ENCODE results near the gene CCDC88C.
"Not testable (repeated sequence)": the region's sequence is repeated elsewhere in the genome, so short reads cannot be mapped to it uniquely, and the experiment has no call there.

The CCDC88C gene

DNA sequence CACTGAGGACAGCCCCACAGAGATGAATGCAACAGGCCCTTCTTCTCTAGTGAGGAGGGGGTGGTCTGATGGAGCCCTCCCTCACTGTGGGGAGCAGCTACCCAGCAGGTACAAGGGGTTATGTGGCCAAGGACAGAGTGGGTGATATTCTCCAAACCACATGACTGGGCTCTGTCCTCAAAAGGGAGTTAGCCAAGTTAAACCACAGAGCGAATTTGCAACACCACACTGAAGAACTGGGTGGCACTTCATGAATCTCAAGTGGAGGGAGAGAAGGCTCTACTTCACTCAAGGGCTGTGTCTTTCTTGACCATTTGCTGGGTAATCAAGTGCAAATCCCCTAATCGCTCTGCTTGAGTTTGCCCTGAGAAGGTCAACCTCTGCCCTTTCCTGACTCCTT is 185.6 kb downstream of the CCDC88C start:
- Histone ChIP-seq H3K4me3 (ENCODE audit: low read length) (no peak overlapping the region), H3K4me1 (ENCODE audit: control insufficient read depth, low read depth, low read length) (peaks cover 13% of the 10 kb centered on the region), H3K9ac (ENCODE audit: low read length) (no peak overlapping the region), H3K36me3 (ENCODE audit: control insufficient read depth, low read depth, low read length) (no peaks in the 10 kb centered on the region), H3K27me3 (ENCODE audit: control insufficient read depth, insufficient read depth, low read length) (no peaks in the 10 kb centered on the region), H3K9me3 (ENCODE audit: control insufficient read depth, low read depth, low read length) (no peaks in the 10 kb centered on the region), H3K27ac (ENCODE audit: low read length) (no peak overlapping the region)

DNA sequence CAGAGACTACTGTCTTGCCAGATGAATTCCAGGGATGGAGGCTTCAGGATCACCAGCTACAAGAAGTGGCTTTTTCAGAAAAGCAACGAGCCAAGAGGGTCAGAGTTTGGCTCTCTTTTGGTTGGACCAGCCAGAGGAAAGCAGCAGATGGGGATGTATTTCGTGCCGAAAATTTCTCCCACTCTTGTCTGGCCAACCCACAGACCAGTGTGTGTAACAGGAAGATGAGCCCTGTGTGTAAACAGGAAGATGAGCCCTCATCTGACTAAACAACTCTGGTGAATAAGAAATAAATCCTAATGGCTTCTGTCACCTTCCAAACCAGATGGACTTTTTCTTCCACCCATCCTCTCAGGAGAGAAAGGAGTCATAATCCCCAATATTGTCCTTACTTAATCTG is 186.2 kb downstream of the CCDC88C start:
- no peak overlapping the region for H3K9ac ChIP-seq (ENCODE audit: low read length)
- H3K27ac ChIP-seq (ENCODE audit: low read length): no peak overlapping the region

DNA sequence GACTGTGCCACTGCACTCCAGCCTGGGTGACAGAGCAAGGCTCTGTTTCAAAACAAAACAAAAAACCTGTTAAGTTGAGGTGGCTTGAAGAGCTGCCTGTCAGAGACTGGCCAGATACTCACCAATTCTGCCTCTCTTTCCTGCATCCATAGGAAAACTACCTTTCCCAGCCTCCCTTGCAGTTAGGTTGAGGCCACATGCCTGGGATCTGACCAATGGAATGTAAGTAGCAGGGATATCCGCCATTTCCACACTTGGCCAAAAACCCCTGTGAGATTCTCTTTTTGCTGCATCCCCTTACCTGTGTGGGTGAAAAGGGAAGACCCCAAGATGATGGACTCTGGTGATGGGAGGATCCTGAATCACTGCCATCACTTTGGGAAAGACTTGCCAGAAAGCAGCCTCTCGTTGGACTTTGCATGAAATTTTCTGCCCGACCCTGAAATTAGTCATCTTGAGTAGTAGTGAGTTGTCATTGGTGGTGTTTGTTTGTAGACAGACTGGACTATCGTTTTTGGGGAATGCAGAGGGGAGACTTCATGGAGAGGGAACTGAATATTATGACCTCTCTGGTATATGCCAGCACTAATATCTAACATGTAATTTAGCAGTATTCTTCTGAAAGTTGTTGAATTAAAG is 187.1 kb downstream of the CCDC88C start:
- no peak overlapping the region for H3K4me3 ChIP-seq (ENCODE audit: low read length)
- no peaks in the 10 kb centered on the region for H3K36me3 ChIP-seq (ENCODE audit: control insufficient read depth, low read depth, low read length)
- no peaks in the 10 kb centered on the region for H3K9me3 ChIP-seq (ENCODE audit: control insufficient read depth, low read depth, low read length)
- H3K27me3 ChIP-seq (ENCODE audit: control insufficient read depth, insufficient read depth, low read length): no peaks in the 10 kb centered on the region
- no peak overlapping the region for H3K9ac ChIP-seq (ENCODE audit: low read length)
- H3K27ac ChIP-seq (ENCODE audit: low read length): no peak overlapping the region
- H3K4me1 ChIP-seq (ENCODE audit: control insufficient read depth, low read depth, low read length): peaks cover 13% of the 10 kb centered on the region

More for the DNA sequence above, 186.2 kb downstream of the CCDC88C start:
- Histone ChIP-seq H3K27me3 (ENCODE audit: control insufficient read depth, insufficient read depth, low read length) (no peaks in the 10 kb centered on the region), H3K36me3 (ENCODE audit: control insufficient read depth, low read depth, low read length) (no peaks in the 10 kb centered on the region), H3K4me3 (ENCODE audit: low read length) (no peak overlapping the region), H3K4me1 (ENCODE audit: control insufficient read depth, low read depth, low read length) (peaks cover 13% of the 10 kb centered on the region), H3K9me3 (ENCODE audit: control insufficient read depth, low read depth, low read length) (no peaks in the 10 kb centered on the region)

DNA sequence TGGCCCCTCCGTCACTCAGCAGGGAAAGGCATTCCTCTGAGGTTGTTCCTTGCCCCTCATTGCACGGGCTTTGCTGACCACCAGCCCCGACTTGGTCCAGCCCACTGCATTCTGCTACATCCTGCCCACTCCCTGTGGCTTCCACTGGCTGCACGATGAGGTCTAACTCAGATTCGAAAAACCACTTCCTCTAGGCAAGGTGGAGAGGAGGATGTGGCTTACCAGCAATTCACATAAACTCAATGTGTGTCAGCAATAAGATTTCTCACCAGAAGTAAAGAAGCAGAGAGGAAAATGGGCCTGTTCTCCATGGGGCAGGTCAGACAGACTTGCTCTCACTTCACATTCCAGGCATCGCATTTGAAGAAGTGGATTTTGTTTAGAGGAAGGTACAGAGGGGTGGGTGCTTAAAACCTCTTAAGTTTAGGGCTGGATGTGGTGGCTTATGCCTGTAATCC is 187.8 kb downstream of the CCDC88C start:
- H3K9ac ChIP-seq (ENCODE audit: low read length): no peak overlapping the region
- no peaks in the 10 kb centered on the region for H3K27me3 ChIP-seq (ENCODE audit: control insufficient read depth, insufficient read depth, low read length)
- H3K4me3 ChIP-seq (ENCODE audit: low read length): no peak overlapping the region
- no peak overlapping the region for H3K27ac ChIP-seq (ENCODE audit: low read length)
- H3K4me1 ChIP-seq (ENCODE audit: control insufficient read depth, low read depth, low read length): peaks cover 13% of the 10 kb centered on the region
- H3K36me3 ChIP-seq (ENCODE audit: control insufficient read depth, low read depth, low read length): no peaks in the 10 kb centered on the region
- no peaks in the 10 kb centered on the region for H3K9me3 ChIP-seq (ENCODE audit: control insufficient read depth, low read depth, low read length)

DNA sequence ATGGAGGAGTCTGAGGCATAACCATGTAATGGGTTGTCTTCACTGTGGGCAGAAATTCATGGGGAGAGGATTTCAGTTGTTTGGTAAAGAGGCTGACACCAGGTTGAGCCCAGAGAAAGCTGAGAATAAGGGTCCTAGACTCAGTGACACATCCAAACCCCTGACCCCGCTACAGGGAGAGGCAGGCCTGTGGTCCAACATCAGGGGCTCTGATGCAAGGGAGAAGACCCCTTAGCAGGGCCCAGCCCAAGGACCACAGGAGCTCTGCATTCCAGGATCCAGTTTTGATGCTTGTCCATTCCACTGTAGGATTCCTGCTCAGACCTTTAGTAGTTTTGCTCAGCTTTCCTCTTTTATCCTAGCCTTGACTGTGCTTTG is 188.6 kb downstream of the CCDC88C start:
- no peaks in the 10 kb centered on the region for H3K36me3 ChIP-seq (ENCODE audit: control insufficient read depth, low read depth, low read length)
- no peak overlapping the region for H3K27ac ChIP-seq (ENCODE audit: low read length)
- H3K4me3 ChIP-seq (ENCODE audit: low read length): no peak overlapping the region
- no peaks in the 10 kb centered on the region for H3K27me3 ChIP-seq (ENCODE audit: control insufficient read depth, insufficient read depth, low read length)
- H3K9me3 ChIP-seq (ENCODE audit: control insufficient read depth, low read depth, low read length): no peaks in the 10 kb centered on the region
- H3K4me1 ChIP-seq (ENCODE audit: control insufficient read depth, low read depth, low read length): peaks cover 13% of the 10 kb centered on the region
- no peak overlapping the region for H3K9ac ChIP-seq (ENCODE audit: low read length)

DNA sequence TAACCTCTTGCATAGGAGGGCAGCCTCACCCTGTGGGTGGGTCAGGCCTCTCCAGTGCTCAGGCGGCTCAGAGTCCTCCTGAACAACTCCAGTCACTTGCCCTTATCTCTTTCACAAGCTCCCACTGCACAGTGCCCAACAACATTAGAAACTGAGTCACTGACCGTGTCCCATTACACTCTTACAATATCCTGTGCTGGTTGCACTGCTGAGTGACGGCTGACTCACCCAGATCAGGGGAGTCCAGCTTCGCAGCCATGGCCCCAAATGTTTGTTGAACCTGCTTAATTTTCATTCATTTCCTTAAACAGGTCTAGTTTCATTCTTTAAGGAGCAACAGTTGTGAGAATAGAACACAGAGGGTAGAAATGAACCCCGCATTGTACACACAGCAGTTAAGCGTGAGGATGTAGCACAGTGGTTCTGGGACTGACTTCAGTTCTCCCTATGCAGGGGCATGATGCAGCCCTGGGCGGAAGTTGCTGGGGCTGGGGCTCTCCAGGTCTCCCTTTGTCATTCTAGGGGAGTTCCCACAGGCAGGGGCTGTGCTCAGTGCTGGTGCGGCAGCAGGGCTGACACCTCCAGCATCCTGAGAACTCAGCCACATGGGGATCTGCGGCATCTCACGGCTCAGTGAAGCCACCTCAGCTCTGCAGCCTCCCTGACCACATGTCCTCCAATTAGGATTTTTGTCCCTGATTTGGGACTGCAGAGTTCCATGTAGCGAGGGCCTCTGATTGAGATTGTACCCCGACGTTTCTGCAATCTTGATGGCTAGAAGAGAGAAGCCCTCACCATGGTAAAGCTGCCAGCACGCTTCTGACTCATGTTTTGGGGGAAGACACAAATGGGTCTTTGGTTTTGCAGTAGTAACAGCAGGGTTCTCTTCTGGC is 189.3 kb downstream of the CCDC88C start:
- peaks cover 13% of the 10 kb centered on the region for H3K4me1 ChIP-seq (ENCODE audit: control insufficient read depth, low read depth, low read length)
- no peaks in the 10 kb centered on the region for H3K36me3 ChIP-seq (ENCODE audit: control insufficient read depth, low read depth, low read length)
- no peak overlapping the region for H3K27ac ChIP-seq (ENCODE audit: low read length)
- H3K27me3 ChIP-seq (ENCODE audit: control insufficient read depth, insufficient read depth, low read length): no peaks in the 10 kb centered on the region
- no peak overlapping the region for H3K4me3 ChIP-seq (ENCODE audit: low read length)
- H3K9me3 ChIP-seq (ENCODE audit: control insufficient read depth, low read depth, low read length): no peaks in the 10 kb centered on the region
- H3K9ac ChIP-seq (ENCODE audit: low read length): no peak overlapping the region

DNA sequence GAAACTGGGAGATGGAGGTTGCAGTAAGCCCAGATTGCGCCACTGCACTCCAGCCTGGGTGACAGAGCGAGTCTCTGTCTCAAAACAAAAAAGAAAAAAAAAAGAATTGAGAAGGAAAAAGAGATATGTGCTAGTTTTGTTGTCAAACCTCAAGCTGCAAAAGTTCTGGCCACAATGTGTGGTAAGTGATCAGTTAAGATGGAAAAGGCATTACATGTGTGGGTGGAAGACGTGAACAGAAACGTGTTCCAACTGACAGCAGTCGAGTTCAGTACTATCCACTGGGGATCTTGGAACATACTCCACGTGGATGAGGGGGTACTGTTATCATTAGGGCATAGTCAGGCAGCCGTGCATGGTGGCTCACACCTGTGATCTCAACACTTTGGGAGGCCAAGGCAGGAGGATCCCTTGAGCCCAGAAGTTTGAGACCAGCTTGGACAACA is 190.4 kb downstream of the CCDC88C start:
- Histone ChIP-seq H3K4me3 (ENCODE audit: low read length) (no peak overlapping the region), H3K27me3 (ENCODE audit: control insufficient read depth, insufficient read depth, low read length) (no peaks in the 10 kb centered on the region), H3K36me3 (ENCODE audit: control insufficient read depth, low read depth, low read length) (no peaks in the 10 kb centered on the region), H3K9ac (ENCODE audit: low read length) (no peak overlapping the region), H3K4me1 (ENCODE audit: control insufficient read depth, low read depth, low read length) (peaks cover 13% of the 10 kb centered on the region), H3K27ac (ENCODE audit: low read length) (no peak overlapping the region), H3K9me3 (ENCODE audit: control insufficient read depth, low read depth, low read length) (no peaks in the 10 kb centered on the region)

DNA sequence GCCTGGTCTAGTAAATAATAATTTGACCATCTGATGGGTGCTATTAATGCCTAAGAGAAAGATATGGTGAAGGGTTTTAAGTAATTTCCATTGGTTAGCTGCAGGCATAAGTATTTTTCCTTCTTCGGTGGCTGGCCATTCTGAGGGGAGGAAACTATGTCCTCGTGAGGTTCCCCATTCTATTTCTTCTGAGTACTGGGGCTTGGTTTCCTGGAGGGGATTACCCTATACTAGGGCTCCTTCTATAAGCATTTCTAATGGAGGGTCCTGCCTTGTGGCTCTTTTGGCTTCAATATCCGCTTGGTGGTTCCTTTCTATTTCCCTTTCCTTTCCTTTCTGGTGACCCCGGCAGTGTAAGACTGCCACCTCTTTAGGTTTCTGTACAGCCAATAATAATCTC is 191.3 kb downstream of the CCDC88C start:
- not testable (repeated sequence) for H3K36me3 ChIP-seq (ENCODE audit: control insufficient read depth, low read depth, low read length); H3K4me3 ChIP-seq (ENCODE audit: low read length); H3K27me3 ChIP-seq (ENCODE audit: control insufficient read depth, insufficient read depth, low read length); H3K9ac ChIP-seq (ENCODE audit: low read length); H3K9me3 ChIP-seq (ENCODE audit: control insufficient read depth, low read depth, low read length); H3K27ac ChIP-seq (ENCODE audit: low read length)
- peaks cover 13% of the 10 kb centered on the region for H3K4me1 ChIP-seq (ENCODE audit: control insufficient read depth, low read depth, low read length)

DNA sequence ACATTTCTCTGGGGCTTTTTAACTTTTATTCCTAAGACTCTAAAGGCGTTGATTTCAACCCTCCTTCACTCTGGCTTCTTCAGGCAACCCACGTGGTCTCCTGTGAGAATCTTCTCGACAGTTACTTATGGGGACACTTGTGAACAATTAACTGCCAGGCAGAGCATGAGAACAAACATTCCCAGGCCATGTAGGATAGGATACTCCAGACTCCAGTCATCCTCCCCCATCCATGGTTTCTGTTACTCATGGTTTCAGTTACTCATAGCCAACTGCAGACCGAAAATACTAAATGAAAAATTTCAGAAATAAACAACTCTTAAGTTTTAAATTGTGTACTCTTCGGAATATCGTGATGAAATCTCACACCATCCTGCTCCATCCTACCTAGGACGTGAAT is 192.6 kb downstream of the CCDC88C start:
- peaks cover 13% of the 10 kb centered on the region for H3K4me1 ChIP-seq (ENCODE audit: control insufficient read depth, low read depth, low read length)
- H3K9ac ChIP-seq (ENCODE audit: low read length): no peak overlapping the region
- no peaks in the 10 kb centered on the region for H3K36me3 ChIP-seq (ENCODE audit: control insufficient read depth, low read depth, low read length)
- H3K4me3 ChIP-seq (ENCODE audit: low read length): no peak overlapping the region
- no peaks in the 10 kb centered on the region for H3K9me3 ChIP-seq (ENCODE audit: control insufficient read depth, low read depth, low read length)
- no peak overlapping the region for H3K27ac ChIP-seq (ENCODE audit: low read length)
- no peaks in the 10 kb centered on the region for H3K27me3 ChIP-seq (ENCODE audit: control insufficient read depth, insufficient read depth, low read length)

DNA sequence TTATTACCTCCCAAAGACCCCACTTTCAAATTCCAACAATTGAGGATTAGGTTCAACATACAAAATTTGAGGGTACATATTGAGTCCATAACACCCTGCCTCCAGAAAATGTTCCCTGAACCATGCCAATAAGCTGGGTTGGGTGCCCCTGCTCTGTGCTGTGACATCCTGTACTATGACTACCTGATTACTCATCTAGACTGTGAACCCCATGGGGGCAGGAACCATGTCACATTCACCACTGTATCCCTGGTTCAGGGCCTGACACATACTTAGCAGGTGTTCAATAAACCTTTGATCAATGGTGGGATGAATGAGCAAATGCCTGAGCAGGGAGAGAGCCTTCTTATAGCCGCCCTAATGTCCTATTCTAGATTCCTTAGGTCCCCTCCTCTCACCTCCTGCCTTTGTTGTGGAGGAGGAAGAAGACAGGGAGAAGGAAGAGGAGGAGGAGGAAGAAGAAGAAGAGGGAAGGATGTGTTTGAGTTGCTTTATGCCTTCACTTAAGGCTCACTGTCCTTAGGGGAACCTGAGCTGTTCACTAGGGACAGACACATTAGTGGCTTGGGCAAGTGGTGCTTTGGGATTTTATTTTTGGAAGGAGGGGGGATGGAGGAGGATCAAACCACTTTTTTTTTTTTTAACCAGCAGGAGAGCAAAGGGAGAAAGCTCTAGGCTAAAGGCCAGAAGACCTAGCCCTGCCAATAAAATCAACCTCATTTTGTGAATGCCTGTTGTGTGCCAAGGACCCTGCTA is 194.4 kb downstream of the CCDC88C start:
- Histone ChIP-seq H3K9me3 (ENCODE audit: control insufficient read depth, low read depth, low read length) (no peaks in the 10 kb centered on the region), H3K27me3 (ENCODE audit: control insufficient read depth, insufficient read depth, low read length) (no peaks in the 10 kb centered on the region), H3K4me3 (ENCODE audit: low read length) (no peak overlapping the region), H3K4me1 (ENCODE audit: control insufficient read depth, low read depth, low read length) (peaks cover 4% of the 10 kb centered on the region), H3K27ac (ENCODE audit: low read length) (no peak overlapping the region), H3K36me3 (ENCODE audit: control insufficient read depth, low read depth, low read length) (no peaks in the 10 kb centered on the region), H3K9ac (ENCODE audit: low read length) (no peak overlapping the region)

Data from iPS-18a (cell line).